ENCODE results near the gene SERGEF. TPM values are rescaled to one million over a fixed set of nuclear protein-coding genes. Genes with fewer than 3 reads are reported as not detected.
A peak's percentile ranks its signal among the peaks of the same experiment; 100 is the strongest.

The SERGEF gene
- total RNA-seq, 1 donor from 2014 or later, result 24.0 TPM

GRCh38 chr11:17988465-17988864 lies 24.4 kb downstream of the SERGEF start:
- Mint-ChIP-seq H3K36me3 (ENCODE audit: unreplicated experiment) (peaks cover 14% of the 10 kb centered on the region), H3K27me3 (ENCODE audit: unreplicated experiment) (no peaks in the 10 kb centered on the region), H3K27ac (ENCODE audit: unreplicated experiment) (no peak overlapping the region), H3K4me3 (ENCODE audit: unreplicated experiment) (no peak overlapping the region), H3K4me1 (ENCODE audit: unreplicated experiment) (peaks cover 3% of the 10 kb centered on the region), H3K9me3 (ENCODE audit: unreplicated experiment) (no peaks in the 10 kb centered on the region)
- DNase-seq (ENCODE audit: extremely low spot score, unreplicated experiment), result no peak
- no peak for TF ChIP-seq CTCF (IDR thresholded peaks at IDR 0.05)

- Mint-ChIP-seq H3K27ac (ENCODE audit: unreplicated experiment) (no peak overlapping the region), H3K36me3 (ENCODE audit: unreplicated experiment) (peaks cover 14% of the 10 kb centered on the region), H3K4me3 (ENCODE audit: unreplicated experiment) (no peak overlapping the region), H3K4me1 (ENCODE audit: unreplicated experiment) (peaks cover 3% of the 10 kb centered on the region), H3K27me3 (ENCODE audit: unreplicated experiment) (no peaks in the 10 kb centered on the region), H3K9me3 (ENCODE audit: unreplicated experiment) (no peaks in the 10 kb centered on the region)
- DNase-seq (ENCODE audit: extremely low spot score, unreplicated experiment), result no peak
- TF ChIP-seq CTCF (IDR thresholded peaks at IDR 0.05), result no peak
Observed at GRCh38 chr11:17987826-17988225, 25.0 kb downstream of the SERGEF start.

GRCh38 chr11:17986711-17987220 lies 26.1 kb downstream of the SERGEF start:
- TF ChIP-seq CTCF (IDR thresholded peaks at IDR 0.05), result peak; percentile 18
- DNase-seq (ENCODE audit: extremely low spot score, unreplicated experiment), result no peak
- Mint-ChIP-seq H3K4me1 (ENCODE audit: unreplicated experiment) (peaks cover 3% of the 10 kb centered on the region), H3K27me3 (ENCODE audit: unreplicated experiment) (no peaks in the 10 kb centered on the region), H3K27ac (ENCODE audit: unreplicated experiment) (no peak overlapping the region), H3K4me3 (ENCODE audit: unreplicated experiment) (no peak overlapping the region), H3K9me3 (ENCODE audit: unreplicated experiment) (no peaks in the 10 kb centered on the region), H3K36me3 (ENCODE audit: unreplicated experiment) (peaks cover 14% of the 10 kb centered on the region)

GRCh38 chr11:17986007-17986710 lies 26.7 kb downstream of the SERGEF start:
- no peaks in the 10 kb centered on the region for H3K27me3 Mint-ChIP-seq (ENCODE audit: unreplicated experiment)
- H3K36me3 Mint-ChIP-seq (ENCODE audit: unreplicated experiment), result peaks cover 14% of the 10 kb centered on the region
- no peak for DNase-seq (ENCODE audit: extremely low spot score, unreplicated experiment)
- H3K9me3 Mint-ChIP-seq (ENCODE audit: unreplicated experiment), result no peaks in the 10 kb centered on the region
- H3K4me1 Mint-ChIP-seq (ENCODE audit: unreplicated experiment), result peaks cover 3% of the 10 kb centered on the region
- H3K27ac Mint-ChIP-seq (ENCODE audit: unreplicated experiment), result no peak overlapping the region
- H3K4me3 Mint-ChIP-seq (ENCODE audit: unreplicated experiment), result no peak overlapping the region
- TF ChIP-seq CTCF (IDR thresholded peaks at IDR 0.05), result no peak

- DNase-seq (ENCODE audit: extremely low spot score, unreplicated experiment), result no peak
- Mint-ChIP-seq H3K27me3 (ENCODE audit: unreplicated experiment) (no peaks in the 10 kb centered on the region), H3K9me3 (ENCODE audit: unreplicated experiment) (no peaks in the 10 kb centered on the region), H3K36me3 (ENCODE audit: unreplicated experiment) (peaks cover 14% of the 10 kb centered on the region), H3K4me3 (ENCODE audit: unreplicated experiment) (no peak overlapping the region), H3K27ac (ENCODE audit: unreplicated experiment) (no peak overlapping the region), H3K4me1 (ENCODE audit: unreplicated experiment) (peaks cover 3% of the 10 kb centered on the region)
- no peak for TF ChIP-seq CTCF (IDR thresholded peaks at IDR 0.05)
Observed at GRCh38 chr11:17985517-17985916, 27.3 kb downstream of the SERGEF start.

Data from osteocyte (in vitro differentiated cells).